Measurements from ENCODE around the gene SPTBN1.

DNA sequence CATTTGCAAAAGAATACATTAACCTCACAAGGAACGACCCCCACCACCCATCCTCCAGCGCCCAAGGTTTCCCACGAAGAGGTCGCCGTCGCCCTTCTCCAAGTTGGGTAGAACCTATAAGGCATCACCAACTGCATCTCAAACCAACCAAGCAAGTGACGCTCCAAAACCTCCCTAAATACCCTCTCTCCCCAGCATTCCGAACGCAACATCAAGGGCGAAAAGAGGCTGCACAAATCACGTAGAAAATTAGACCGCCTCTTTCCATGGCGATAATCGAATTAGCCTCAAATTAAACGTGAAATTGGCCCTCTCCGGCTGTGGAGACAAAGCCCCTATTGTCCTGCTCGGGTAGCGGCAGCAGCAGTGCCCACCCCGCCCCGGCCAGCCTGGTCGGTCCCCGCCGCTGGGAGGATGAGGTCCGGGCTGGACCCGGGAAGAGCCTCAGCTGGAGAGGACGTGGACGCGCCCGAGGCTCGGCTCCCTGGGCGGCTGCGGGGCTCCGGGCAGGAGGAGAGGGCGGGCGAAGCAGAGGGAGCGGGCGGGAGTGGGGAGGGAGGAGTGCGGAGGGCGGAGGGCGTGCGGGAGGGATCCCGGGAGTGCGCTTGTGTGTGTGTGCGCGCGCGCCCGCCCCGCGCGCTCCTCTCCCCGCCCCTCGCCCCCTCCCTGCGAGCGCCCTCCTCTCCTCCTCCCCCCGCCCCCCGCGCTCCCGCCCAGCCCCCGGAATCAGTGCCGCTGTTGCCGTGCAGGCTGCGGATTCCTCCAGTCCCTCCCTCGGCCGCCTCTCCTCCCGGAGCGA is at the start of gene SPTBN1:
- TF ChIP-seq GATA2 (IDR thresholded peaks at IDR 0.05; ENCODE audit: low read depth, low read length) (no peak), GATA3 (IDR thresholded peaks at IDR 0.05; ENCODE audit: low read depth, low read length) (no peak)

Measured in SH-SY5Y (cell line).